K562 (cell line): ENCODE measurements around the gene GRAMD1B. TPM values are rescaled to one million over a fixed set of nuclear protein-coding genes. Genes with fewer than 3 reads are reported as not detected.
A peak's percentile ranks its signal among the peaks of the same experiment; 100 is the strongest.
"Not testable (repeated sequence)": the region's sequence is repeated elsewhere in the genome, so short reads cannot be mapped to it uniquely, and the experiment has no call there.

ENCODE experiments used
- ATAC-seq: fragments of 200-7000 bp; cut with Tn5 transposase; 3 replicates; pipeline ENCODE4 v1.9.1; 2020; ENCODE audit warnings: moderate library complexity
- BruUV-seq: library from RNA; stranded (reverse); fragments of 400-500 nt; replicated peaks from 2 replicates; lab custom pipeline; 2021; lab: Mats Ljungman, UMichigan
- CTCF ChIA-PET: fragments of 300-600 bp; formaldehyde crosslinking; extraction: SDS; loops from one replicate; lab custom pipeline; 2021; ENCODE audit warnings: low intra/inter-chr PET ratio; lab: Yijun Ruan, JAX
- POLR2A ChIA-PET: fragments of 300-600, 350-650 bp; sonication (Branson Sonifier 250); formaldehyde crosslinking; extraction: SDS; loops from one replicate; lab custom pipeline; 2021; ENCODE audit warnings: antibody characterized with exemption, inconsistent platforms; lab: Yijun Ruan, JAX
- DNase-seq, 4 experiments: peaks; one replicate each; pipeline versions ENCODE4 v3.0.0 to v3.0.0-alpha.2; 2011 to 2018; ENCODE audit warnings: low spot score in 3 of 4, mixed read lengths in 3 of 4; ENCODE audit errors: extremely low read depth in 1 of 4
- FAIRE-seq: peaks from 2 replicates; lab custom pipeline; 2011; peaks lifted over from hg19 to GRCh38; lab: Jason Lieb, UNC
- H2AFZ ChIP-seq: 2 replicates; pipeline ENCODE4 v1.6.0; 2011; ENCODE audit warnings: low read depth, low read length, control low read depth, inconsistent platforms
- H3K27ac ChIP-seq: fragments of 200-600 bp; 3 replicates; pipeline ENCODE4 v1.8.0; 2011; ENCODE audit warnings: low read depth, mild to moderate bottlenecking, control low read depth, inconsistent platforms, low read length, moderate library complexity, mixed read lengths; ENCODE audit errors: extremely low read depth
- H3K27me3 ChIP-seq, 2 experiments: fragments of 300-600 bp in 1 of 2; 2 replicates in 1 of 2; 3 replicates in 1 of 2; pipeline versions ENCODE4 v1.6.0 to v1.8.0; 2011; ENCODE audit warnings: inconsistent platforms in 2 of 2, low read length in 2 of 2, mild to moderate bottlenecking in 1 of 2, mixed read lengths in 1 of 2, moderate library complexity in 1 of 2; ENCODE audit not compliant: control insufficient read depth in 2 of 2, insufficient read depth in 2 of 2
- H3K36me3 ChIP-seq: fragments of 300-600 bp; 3 replicates; pipeline ENCODE4 v1.8.0; 2011; ENCODE audit warnings: mild to moderate bottlenecking, low read length, inconsistent platforms; ENCODE audit not compliant: control insufficient read depth, insufficient read depth
- H3K4me1 ChIP-seq, 2 experiments: fragments of 200-600 bp in 1 of 2; replicated peaks in 1 of 2; 2 replicates in 1 of 2; 3 replicates in 1 of 2; pipeline versions ENCODE4 v1.5.1 to v1.8.0; 2011; ENCODE audit warnings: inconsistent platforms in 2 of 2, low read length in 2 of 2, mild to moderate bottlenecking in 1 of 2, mixed read lengths in 1 of 2, moderate library complexity in 1 of 2; ENCODE audit not compliant: control insufficient read depth in 2 of 2, insufficient read depth in 2 of 2
- H3K4me2 ChIP-seq: 2 replicates; pipeline ENCODE4 v1.6.1; 2011; ENCODE audit warnings: low read length, control low read depth, inconsistent platforms, mixed read lengths; ENCODE audit not compliant: insufficient read depth
- H3K4me3 ChIP-seq: fragments of 200-600 bp; sonication (generic), shearing (Covaris generic); 2 replicates; pipeline ENCODE4 v1.5.1; 2016; ENCODE audit warnings: control low read depth, inconsistent platforms
- H3K79me2 ChIP-seq: fragments of 200-600 bp; 3 replicates; pipeline ENCODE4 v1.8.0; 2011; ENCODE audit warnings: low read length, inconsistent platforms; ENCODE audit not compliant: control insufficient read depth, insufficient read depth
- H3K9ac ChIP-seq, 2 experiments: 2 replicates each; pipeline versions ENCODE4 v1.6.0 to v1.6.1; 2011; ENCODE audit warnings: low read depth in 2 of 2, low read length in 2 of 2, control low read depth in 1 of 2, inconsistent platforms in 1 of 2, mild to moderate bottlenecking in 1 of 2, mixed read lengths in 1 of 2; ENCODE audit not compliant: insufficient read depth in 1 of 2
- H3K9me1 ChIP-seq: one replicate; pipeline ENCODE4 v1.6.0; 2011; ENCODE audit warnings: inconsistent platforms, mild to moderate bottlenecking, low read length, moderate library complexity; ENCODE audit not compliant: control insufficient read depth, insufficient read depth
- H3K9me3 ChIP-seq: replicated peaks from 2 replicates; pipeline ENCODE4 v1.5.1; 2011; ENCODE audit warnings: low read depth, low read length, inconsistent platforms; ENCODE audit not compliant: control insufficient read depth, insufficient read depth
- H4K20me1 ChIP-seq: replicated peaks from 2 replicates; pipeline ENCODE4 v1.6.1; 2011; ENCODE audit warnings: low read length, inconsistent platforms, mixed read lengths; ENCODE audit not compliant: control insufficient read depth, insufficient read depth
- CC2D1A ChIP-seq: fragments of 450-650 bp; IDR thresholded peaks from 2 replicates; pipeline ENCODE4 v1.6.1; 2017; ENCODE audit warnings: mild to moderate bottlenecking
- ETV5 ChIP-seq: sonication (generic); formaldehyde crosslinking; IDR thresholded peaks from 2 replicates; pipeline ENCODE4 v1.4.0; 2020; ENCODE audit warnings: low read depth, mild to moderate bottlenecking, missing genetic modification reagents
- OTX1 ChIP-seq: fragments of 450-650 bp; formaldehyde crosslinking; IDR thresholded peaks from 2 replicates; pipeline ENCODE4 v1.4.0; 2022; ENCODE audit warnings: mild to moderate bottlenecking
- ZNF512 ChIP-seq: IDR thresholded peaks from 2 replicates; pipeline ENCODE4 v1.6.1; 2016; ENCODE audit warnings: missing genetic modification characterization, missing compliant biosample characterization
- WGBS: fragments of 100-300 bp; shearing (Covaris generic); methylation state at CpG from one replicate; pipeline ENCODE4 v1.1.6; 2016; ENCODE audit warnings: low coverage, mixed read lengths; ENCODE audit not compliant: insufficient coverage; ENCODE audit errors: missing lambda C conversion rate; 5-methylcytosine and 5-hydroxymethylcytosine counted together
- in situ Hi-C: fragments of 300-500 bp; cut with MboI; formaldehyde crosslinking; loops from 4 replicates; pipeline ENCODE4 v1.15.0; 2018; ENCODE audit warnings: inconsistent platforms, mixed read lengths
- intact Hi-C: fragments of 100-400 bp; cut with micrococcal nuclease; formaldehyde crosslinking; loops from 2 replicates; pipeline ENCODE4 v1.14.2; 2022
- polyA plus RNA-seq, 8 experiments: library from polyadenylated mRNA; depleted of rRNA in 4 of 8; stranded (reverse) in 5 of 8; unstranded in 3 of 8; fragments of >200 nt; fragmentation: Nextera tagmentation in 2 of 8; fragmentation: Illumina TruSeq in 1 of 8; extraction: Ambion mirVana in 2 of 8; extraction: Trizol in 1 of 8; gene quantifications; 2 replicates each; pipeline versions ENCODE4 v1.2.1 to v1.2.3, GENCODE V29; 2011 to 2014; ENCODE audit warnings: inconsistent platforms in 1 of 8, missing spikeins in 1 of 8
- total RNA-seq, 7 experiments: library from RNA; depleted of rRNA in 6 of 7; stranded (reverse); fragments of >200 nt in 6 of 7; fragmentation: Illumina TruSeq in 2 of 7; extraction: Trizol in 2 of 7; gene quantifications; 2 replicates each; pipeline versions ENCODE4 v1.2.1 to v1.2.3, GENCODE V29; 2011 to 2021; ENCODE audit warnings: low replicate concordance in 1 of 7

GRAMD1B gene
- total and polyA plus RNA-seq, 9 of the 15 experiments (the other 6 are each of a cell fraction or from before 2014, with no cell fraction given), result 0.31 TPM; not detected in 8

GRCh38 chr11:123466172-123466571, 36.1 kb downstream of the GRAMD1B start:
- in situ Hi-C loops, H4K20me1 ChIP-seq, DNase-seq, H3K79me2 ChIP-seq, H3K4me3 ChIP-seq, CTCF ChIA-PET, H3K9me3 ChIP-seq, ATAC-seq, BruUV-seq, H3K27ac ChIP-seq, H3K36me3 ChIP-seq, H3K9me1 ChIP-seq, H2AFZ ChIP-seq, H3K27me3 ChIP-seq, H3K4me1 ChIP-seq, intact Hi-C loops, H3K9ac ChIP-seq, H3K4me2 ChIP-seq, FAIRE-seq: not testable (repeated sequence)
- TF ChIP-seq ZNF512 (tag), result peak; percentile 94
- WGBS, result 0% methylated on average over 1 of the region's 1 CpG
- POLR2A ChIA-PET, result interaction anchor here (0.6 kb wide), 1 partner anchor 331 kb away, joined by 4 read pairs; no protein-coding TSS in a partner anchor

- no peaks in the 10 kb centered on the region for H3K36me3 ChIP-seq
- no peaks in the 10 kb centered on the region for H3K9me1 ChIP-seq
- H3K4me3 ChIP-seq, result no peak overlapping the region
- no peak overlapping the region for H3K4me2 ChIP-seq
- intact Hi-C loops (no loop called here), in situ Hi-C loops (no loop called here)
- no peak overlapping the region for H3K27ac ChIP-seq
- BruUV-seq, result no TSS peak
- FAIRE-seq (no peak), ATAC-seq (no peak), DNase-seq (no peak)
- POLR2A ChIA-PET, result no interaction called here
- H3K27me3 ChIP-seq, result no peaks in the 10 kb centered on the region; a peak in 1 of 5 replicates
- no peaks in the 10 kb centered on the region for H4K20me1 ChIP-seq
- CTCF ChIA-PET, result interaction anchor here (0.8 kb wide), 1 partner anchor 10 kb away, joined by 3 read pairs; no protein-coding TSS in a partner anchor
- WGBS, result 3% methylated on average over 7 of the region's 7 CpGs
- no peaks in the 10 kb centered on the region for H3K79me2 ChIP-seq
- H3K4me1 ChIP-seq, result no peaks in the 10 kb centered on the region
- TF ChIP-seq ETV5 (CRISPR knock-in tag) (no peak), OTX1 (CRISPR knock-in tag) (no peak), CC2D1A (no peak)
- H2AFZ ChIP-seq, result no peak overlapping the region
- H3K9me3 ChIP-seq, result no peaks in the 10 kb centered on the region
- H3K9ac ChIP-seq, result no peak overlapping the region
These were observed 39.0 kb downstream of the GRAMD1B start for GRCh38 chr11:123469089-123469488.
